SU-DHL-6 (cell line): Measurements from ENCODE around the gene ZNF641.

Source experiments
- H2AFZ ChIP-seq: fragments of 200-600 bp; sonication (generic); 2 replicates; pipeline ENCODE4 v1.6.1; 2014; ENCODE audit warnings: low read depth, mild to moderate bottlenecking, moderate library complexity, mixed read lengths, antibody characterized with exemption, low read length; ENCODE audit not compliant: severe bottlenecking
- H3F3A ChIP-seq: fragments of 200-600 bp; shearing (Covaris generic); 2 replicates; pipeline ENCODE4 v1.6.0; 2016; ENCODE audit warnings: antibody characterized with exemption, mild to moderate bottlenecking; ENCODE audit not compliant: insufficient read depth
- H3K27ac ChIP-seq: fragments of 200-600 bp; sonication (generic); 2 replicates; pipeline ENCODE4 v1.5.1; 2016; ENCODE audit warnings: low read depth, mild to moderate bottlenecking, low read length, moderate library complexity, mixed read lengths
- H3K27me3 ChIP-seq: fragments of 200-600 bp; sonication (generic), shearing (Covaris generic); 2 replicates; pipeline ENCODE4 v1.6.0; 2014; ENCODE audit warnings: mild to moderate bottlenecking, low read length
- H3K36me3 ChIP-seq: fragments of 200-600 bp; sonication (generic); 2 replicates; pipeline ENCODE4 v1.6.1; 2014; ENCODE audit warnings: mild to moderate bottlenecking, low read length, mixed read lengths
- H3K4me2 ChIP-seq: fragments of 300-600, 200-600 bp; shearing (Covaris generic), sonication (generic); 2 replicates; pipeline ENCODE4 v1.6.0; 2014; ENCODE audit warnings: low read length, low read depth, mild to moderate bottlenecking; ENCODE audit not compliant: poor library complexity, severe bottlenecking
- H3K4me3 ChIP-seq: fragments of 200-600 bp; sonication (generic); 2 replicates; pipeline ENCODE4 v1.5.1; 2014; ENCODE audit warnings: antibody characterized with exemption, low read length, mild to moderate bottlenecking, mixed read lengths; ENCODE audit not compliant: insufficient read depth, poor library complexity, severe bottlenecking
- H3K79me2 ChIP-seq: fragments of 200-600 bp; sonication (generic); 2 replicates; pipeline ENCODE4 v1.6.1; 2014; ENCODE audit warnings: mild to moderate bottlenecking, low read length, moderate library complexity; ENCODE audit not compliant: insufficient read depth
- H3K9ac ChIP-seq: fragments of 200-600 bp; sonication (generic); 2 replicates; pipeline ENCODE4 v1.7.0; 2014; ENCODE audit warnings: mild to moderate bottlenecking, low read length
- H3K9me2 ChIP-seq: fragments of 200-600 bp; sonication (generic); replicated peaks from 2 replicates; pipeline ENCODE4 v1.6.1; 2014; ENCODE audit warnings: low read length; ENCODE audit not compliant: insufficient read depth
- H3K9me3 ChIP-seq: fragments of 200-600 bp; sonication (generic); 2 replicates; pipeline ENCODE4 v1.6.1; 2014; ENCODE audit warnings: low read length, mixed read lengths; ENCODE audit not compliant: insufficient read depth
- H4K20me1 ChIP-seq: fragments of 200-600 bp; sonication (generic); 2 replicates; pipeline ENCODE4 v1.6.1; 2014; ENCODE audit warnings: low read depth, mild to moderate bottlenecking, antibody characterized with exemption, low read length, moderate library complexity, mixed read lengths
- EZH2phosphoT487 ChIP-seq: fragments of 200-600 bp; sonication (generic), shearing (Covaris generic); conservative IDR thresholded peaks from 2 replicates; pipeline ENCODE4 v1.6.1; 2018; ENCODE audit warnings: mild to moderate bottlenecking, antibody characterized with exemption, low read length, moderate library complexity, mixed read lengths
- TF ChIP-seq, protein P1 (sequence below): fragments of 200-600 bp; sonication (generic); IDR thresholded peaks from one replicate; pipeline ENCODE4 v1.5.1; 2017; ENCODE audit warnings: antibody characterized with exemption, mild to moderate bottlenecking, low read length, moderate library complexity; ENCODE audit not compliant: insufficient read depth, poor library complexity, severe bottlenecking

The ZNF641 gene

DNA sequence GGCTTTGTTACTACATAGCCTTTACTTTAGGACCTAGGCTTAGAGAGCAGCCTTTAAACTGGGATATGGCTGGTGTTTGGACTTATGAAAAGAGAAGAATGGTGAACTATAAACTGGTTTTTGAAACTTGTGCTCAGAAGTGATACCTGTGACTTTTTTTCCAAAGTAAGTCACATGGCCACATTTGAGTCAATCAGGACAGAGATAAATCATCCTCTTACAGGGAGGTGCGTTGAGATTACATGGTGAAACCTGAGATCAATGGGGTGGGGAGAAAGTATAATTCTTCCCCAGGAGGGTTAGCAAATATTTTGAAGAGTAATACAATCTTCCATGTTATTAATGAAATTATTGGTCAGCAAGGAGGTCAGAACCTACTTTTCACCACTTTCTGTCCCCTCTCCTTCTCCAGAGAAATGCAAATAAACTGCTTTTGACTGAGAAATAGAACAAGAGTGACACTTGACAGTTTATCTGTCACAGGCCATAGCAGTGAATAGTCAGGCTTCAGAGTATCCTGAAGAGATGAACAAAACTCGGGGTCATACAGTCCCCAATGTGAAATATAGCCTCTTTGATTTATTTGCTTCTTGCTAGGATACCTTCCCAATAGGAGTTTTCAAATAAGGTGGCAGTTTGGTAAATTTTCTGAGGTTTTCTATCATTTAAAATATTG lies 11.1 kb upstream of the ZNF641 start:
- no peaks in the 10 kb centered on the region for H3K79me2 ChIP-seq
- H3K9me2 ChIP-seq: no peaks in the 10 kb centered on the region
- TF ChIP-seq EZH2phosphoT487: no peak
- TF ChIP-seq, protein P1, sequence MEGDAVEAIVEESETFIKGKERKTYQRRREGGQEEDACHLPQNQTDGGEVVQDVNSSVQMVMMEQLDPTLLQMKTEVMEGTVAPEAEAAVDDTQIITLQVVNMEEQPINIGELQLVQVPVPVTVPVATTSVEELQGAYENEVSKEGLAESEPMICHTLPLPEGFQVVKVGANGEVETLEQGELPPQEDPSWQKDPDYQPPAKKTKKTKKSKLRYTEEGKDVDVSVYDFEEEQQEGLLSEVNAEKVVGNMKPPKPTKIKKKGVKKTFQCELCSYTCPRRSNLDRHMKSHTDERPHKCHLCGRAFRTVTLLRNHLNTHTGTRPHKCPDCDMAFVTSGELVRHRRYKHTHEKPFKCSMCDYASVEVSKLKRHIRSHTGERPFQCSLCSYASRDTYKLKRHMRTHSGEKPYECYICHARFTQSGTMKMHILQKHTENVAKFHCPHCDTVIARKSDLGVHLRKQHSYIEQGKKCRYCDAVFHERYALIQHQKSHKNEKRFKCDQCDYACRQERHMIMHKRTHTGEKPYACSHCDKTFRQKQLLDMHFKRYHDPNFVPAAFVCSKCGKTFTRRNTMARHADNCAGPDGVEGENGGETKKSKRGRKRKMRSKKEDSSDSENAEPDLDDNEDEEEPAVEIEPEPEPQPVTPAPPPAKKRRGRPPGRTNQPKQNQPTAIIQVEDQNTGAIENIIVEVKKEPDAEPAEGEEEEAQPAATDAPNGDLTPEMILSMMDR: no peak
- H3F3A ChIP-seq: no peaks in the 10 kb centered on the region
- H4K20me1 ChIP-seq: no peaks in the 10 kb centered on the region
- H3K9ac ChIP-seq: no peak overlapping the region
- no peak overlapping the region for H3K4me2 ChIP-seq
- H3K9me3 ChIP-seq: no peaks in the 10 kb centered on the region
- no peak overlapping the region for H3K27ac ChIP-seq
- H2AFZ ChIP-seq: no peak overlapping the region
- H3K36me3 ChIP-seq: no peaks in the 10 kb centered on the region
- H3K4me3 ChIP-seq: no peak overlapping the region
- H3K27me3 ChIP-seq: no peaks in the 10 kb centered on the region

GRCh38 chr12:48358937-48359513 lies 8.3 kb upstream of the ZNF641 start:
- no peaks in the 10 kb centered on the region for H3F3A ChIP-seq
- H2AFZ ChIP-seq: no peak overlapping the region
- H3K4me2 ChIP-seq: no peak overlapping the region
- no peaks in the 10 kb centered on the region for H3K36me3 ChIP-seq
- no peak overlapping the region for H3K27ac ChIP-seq
- H3K9ac ChIP-seq: no peak overlapping the region
- H3K9me2 ChIP-seq: no peaks in the 10 kb centered on the region
- H3K79me2 ChIP-seq: no peaks in the 10 kb centered on the region
- H4K20me1 ChIP-seq: no peaks in the 10 kb centered on the region
- no peak for TF ChIP-seq EZH2phosphoT487
- TF ChIP-seq, protein P1: no peak
- H3K27me3 ChIP-seq: no peaks in the 10 kb centered on the region
- H3K4me3 ChIP-seq: no peak overlapping the region
- H3K9me3 ChIP-seq: no peaks in the 10 kb centered on the region

DNA sequence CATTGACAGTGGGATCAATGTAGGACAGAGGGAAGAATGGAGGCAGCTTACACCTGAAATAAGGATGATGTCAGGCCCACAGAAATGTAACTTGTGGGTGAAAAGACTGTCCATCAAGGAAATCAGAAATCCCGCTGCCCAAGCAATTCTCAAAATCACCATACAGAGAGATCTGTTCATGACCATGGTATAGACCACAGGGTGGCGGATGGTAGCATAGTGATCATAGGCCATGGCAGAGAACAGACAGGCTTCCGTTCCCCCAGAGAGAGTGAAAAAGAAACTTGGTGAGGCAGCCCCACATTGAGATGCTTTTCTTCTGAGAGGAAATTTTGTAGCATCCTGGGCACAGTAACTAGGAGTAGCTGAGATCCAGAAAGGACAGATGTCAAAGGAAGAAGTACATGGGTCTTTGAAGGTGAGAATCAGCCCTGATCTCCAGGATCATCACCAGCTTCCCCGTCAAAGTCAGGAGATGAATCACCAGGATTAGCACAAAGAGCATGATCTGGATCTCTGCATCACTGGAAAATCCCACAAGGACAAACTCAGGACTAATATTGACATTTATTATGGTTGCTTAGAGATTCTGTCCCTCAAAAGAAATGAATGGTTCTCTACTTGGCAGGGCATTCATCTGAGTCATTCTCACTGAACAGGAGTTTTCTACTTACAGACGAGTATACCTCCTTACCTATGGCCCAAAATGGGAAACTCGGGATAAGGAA lies 5.5 kb upstream of the ZNF641 start:
- no peaks in the 10 kb centered on the region for H3K79me2 ChIP-seq
- H2AFZ ChIP-seq: no peak overlapping the region
- no peaks in the 10 kb centered on the region for H3K9me2 ChIP-seq
- H3K4me2 ChIP-seq: no peak overlapping the region
- no peaks in the 10 kb centered on the region for H3K9me3 ChIP-seq
- no peaks in the 10 kb centered on the region for H4K20me1 ChIP-seq
- no peaks in the 10 kb centered on the region for H3K36me3 ChIP-seq
- no peaks in the 10 kb centered on the region for H3K27me3 ChIP-seq
- H3F3A ChIP-seq: peaks cover 5% of the 10 kb centered on the region
- H3K4me3 ChIP-seq: no peak overlapping the region
- no peak for TF ChIP-seq EZH2phosphoT487
- TF ChIP-seq, protein P1: no peak
- no peak overlapping the region for H3K27ac ChIP-seq
- H3K9ac ChIP-seq: no peak overlapping the region
